Measurements from ENCODE around the gene ACOX1. TPM values are rescaled to one million over a fixed set of nuclear protein-coding genes. Genes with fewer than 3 reads are reported as not detected.

Gene ACOX1
- polyA plus RNA-seq, 3 donors = 21.6 to 49.7 (median 49.2) TPM

- Mint-ChIP-seq H3K36me3 (peaks cover 6 to 9% of the 10 kb centered on the region in 2 donors), H3K27me3 (ENCODE audit: low read depth in 3 of 3) (peaks cover 0 to 1% (median 0%) of the 10 kb centered on the region in 3 donors), H3K9me3 (no peaks in the 10 kb centered on the region), H3K4me3 (no peak overlapping the region), H3K4me1 (peaks cover 15% of the 10 kb centered on the region), H3K27ac (peak overlapping the region in 3 of 7 donors; percentile 21 to 42 (median 31))
- Histone ChIP-seq H3K36me3 (replicated peaks in 1 of 2; ENCODE audit: control insufficient read depth in 1 of 2, insufficient read depth in 2 of 2, low read length in 2 of 2) (peaks cover 10% of the 10 kb centered on the region in 2 donors), H4K20me1 (ENCODE audit: insufficient read depth, low read length) (no peaks in the 10 kb centered on the region), H3K9me3 (replicated peaks in 1 of 2; ENCODE audit: control insufficient read depth in 1 of 2, insufficient read depth in 1 of 2, low read length in 2 of 2) (no peaks in the 10 kb centered on the region), H3K9ac (ENCODE audit: insufficient read depth, low read length, poor library complexity, severe bottlenecking) (no peak overlapping the region), H2AFZ (ENCODE audit: insufficient read depth, low read depth, low read length, poor library complexity, severe bottlenecking) (peak overlapping the region; percentile 88), H3K4me1 (ENCODE audit: control insufficient read depth in 1 of 2, insufficient read depth in 2 of 2, low read length in 2 of 2) (peaks cover 19 to 23% of the 10 kb centered on the region in 2 donors), H3K27me3 (ENCODE audit: control insufficient read depth in 2 of 2, insufficient read depth in 2 of 2, low read length in 2 of 2) (no peaks in the 10 kb centered on the region), H3K4me2 (replicated peaks; ENCODE audit: extremely low read depth, low read length, poor library complexity, severe bottlenecking) (peak overlapping the region; percentile 92), H3K27ac (ENCODE audit: low read depth in 1 of 2, low read length in 2 of 2) (no peak overlapping the region), H3K79me2 (ENCODE audit: insufficient read depth, low read length) (peaks cover 13% of the 10 kb centered on the region), H3K4me3 (replicated peaks in 1 of 3; ENCODE audit: low read depth in 2 of 3, low read length in 3 of 3) (no peak overlapping the region)
- intact Hi-C loops (cut with micrococcal nuclease) = no loop called here
- no peak for TF ChIP-seq CTCF (IDR thresholded peaks at IDR 0.05)
- 85% methylated on average over 5 of the region's 10 CpGs for WGBS (ENCODE audit: insufficient coverage)
- no peak for DNase-seq
Observed at GRCh38 chr17:75906143-75906884, 72.7 kb downstream of the ACOX1 start.

GRCh38 chr17:75904749-75905521 lies 74.0 kb downstream of the ACOX1 start, which contains the start of gene MRPL38:
Gene MRPL38 (minus strand): TSS chr17:75904884. CDS start chr17:75904875, 9 bp downstream.
- TF ChIP-seq CTCF (IDR thresholded peaks at IDR 0.05) = peak; percentile 100
- peaks cover 15% of the 10 kb centered on the region for H3K4me1 Mint-ChIP-seq
- peak within 1 kb of the TSS; percentile 79 to 94 (median 89) for H3K27ac Mint-ChIP-seq
- intact Hi-C loops (cut with micrococcal nuclease) = loop anchor here (1.0 to 5.0 kb wide), 3 partner anchors 37 to 100 kb away; partner anchors contain the start of gene FBF1 (in 1 of the 2)
- H3K4me1 ChIP-seq (ENCODE audit: control insufficient read depth in 1 of 2, insufficient read depth in 2 of 2, low read length in 2 of 2) = peaks cover 19 to 23% of the 10 kb centered on the region in 2 donors
- peaks cover 14 to 23% of the 10 kb centered on the region in 2 donors for H3K36me3 Mint-ChIP-seq
- peak within 1 kb of the TSS; percentile 80 to 87 (median 86) for H3K4me3 ChIP-seq (replicated peaks in 1 of 3; ENCODE audit: low read depth in 2 of 3, low read length in 3 of 3)
- under 1% methylated on average over 52 of the region's 69 CpGs for WGBS (ENCODE audit: insufficient coverage)
- H3K27me3 ChIP-seq (ENCODE audit: control insufficient read depth in 2 of 2, insufficient read depth in 2 of 2, low read length in 2 of 2) = no peaks in the 10 kb centered on the region
- peak; percentile 83 to 88 (median 86) for DNase-seq
- H3K27me3 Mint-ChIP-seq (ENCODE audit: low read depth in 3 of 3) = peaks cover 0 to 1% (median under 1%) of the 10 kb centered on the region in 3 donors
- H3K4me2 ChIP-seq (replicated peaks; ENCODE audit: extremely low read depth, low read length, poor library complexity, severe bottlenecking) = peak within 1 kb of the TSS; percentile 92
- peak within 1 kb of the TSS; percentile 84 for H3K9ac ChIP-seq (ENCODE audit: insufficient read depth, low read length, poor library complexity, severe bottlenecking)
- peak within 1 kb of the TSS; percentile 88 for H2AFZ ChIP-seq (ENCODE audit: insufficient read depth, low read depth, low read length, poor library complexity, severe bottlenecking)
- H3K9me3 Mint-ChIP-seq = no peaks in the 10 kb centered on the region
- peak within 1 kb of the TSS; percentile 90 to 93 for H3K4me3 Mint-ChIP-seq
- peaks cover 23 to 24% of the 10 kb centered on the region in 2 donors for H3K36me3 ChIP-seq (replicated peaks in 1 of 2; ENCODE audit: control insufficient read depth in 1 of 2, insufficient read depth in 2 of 2, low read length in 2 of 2)
- H3K27ac ChIP-seq (ENCODE audit: low read depth in 1 of 2, low read length in 2 of 2) = peak within 1 kb of the TSS; percentile 68 to 78
- peaks cover 13% of the 10 kb centered on the region for H3K79me2 ChIP-seq (ENCODE audit: insufficient read depth, low read length)
- H4K20me1 ChIP-seq (ENCODE audit: insufficient read depth, low read length) = no peaks in the 10 kb centered on the region
- no peaks in the 10 kb centered on the region for H3K9me3 ChIP-seq (replicated peaks in 1 of 2; ENCODE audit: control insufficient read depth in 1 of 2, insufficient read depth in 1 of 2, low read length in 2 of 2)
